GM19438 (cell line): ENCODE data around the gene AP3B2.

ENCODE experiments used
- ATAC-seq: cut with Tn5 transposase; IDR thresholded peaks from one replicate; pipeline ENCODE4 v1.9.1; 2021; ENCODE audit warnings: low read depth; ENCODE audit not compliant: unreplicated experiment

AP3B2 gene

GRCh38 chr15:82699726-82700125, 9.9 kb downstream of the AP3B2 start:
- no peak for ATAC-seq

- no peak for ATAC-seq
Measured at GRCh38 chr15:82698711-82699345, 10.8 kb downstream of the AP3B2 start.

- no peak for ATAC-seq
Measured at GRCh38 chr15:82697735-82698407, 11.8 kb downstream of the AP3B2 start.

GRCh38 chr15:82692171-82692570, 17.5 kb downstream of the AP3B2 start:
- ATAC-seq = no peak

GRCh38 chr15:82689147-82689546, 20.5 kb downstream of the AP3B2 start:
- ATAC-seq = no peak

- ATAC-seq = no peak
Measured at GRCh38 chr15:82688691-82689090, 21.0 kb downstream of the AP3B2 start.

- ATAC-seq = no peak
Measured at GRCh38 chr15:82681371-82681770, 28.3 kb downstream of the AP3B2 start.

- peak; percentile 81 for ATAC-seq
Measured at GRCh38 chr15:82680200-82681102, 29.2 kb downstream of the AP3B2 start.

GRCh38 chr15:82679626-82680199, 30.0 kb downstream of the AP3B2 start:
- no peak for ATAC-seq

GRCh38 chr15:82677720-82678323, 31.9 kb downstream of the AP3B2 start:
- no peak for ATAC-seq

- no peak for ATAC-seq
Measured at GRCh38 chr15:82674873-82675272, 34.8 kb downstream of the AP3B2 start.

- no peak for ATAC-seq
Measured at GRCh38 chr15:82670699-82671098, 39.0 kb downstream of the AP3B2 start.

- no peak for ATAC-seq
Measured at GRCh38 chr15:82666606-82667005, 43.1 kb downstream of the AP3B2 start.

- ATAC-seq = no peak
Measured at GRCh38 chr15:82664021-82664420, 45.7 kb downstream of the AP3B2 start.

- ATAC-seq = no peak
Measured at GRCh38 chr15:82663186-82663600, 46.5 kb downstream of the AP3B2 start.

- no peak for ATAC-seq
Measured at GRCh38 chr15:82662641-82663040, 47.0 kb downstream of the AP3B2 start.

GRCh38 chr15:82660378-82660777, 49.3 kb downstream of the AP3B2 start:
- no peak for ATAC-seq

- ATAC-seq = no peak
Measured at GRCh38 chr15:82656641-82657266, 52.9 kb downstream of the AP3B2 start.

GRCh38 chr15:82655606-82656005, 54.1 kb downstream of the AP3B2 start:
- ATAC-seq = no peak

GRCh38 chr15:82653483-82654168, 56.0 kb downstream of the AP3B2 start:
- ATAC-seq = no peak
